HG02763 (cell line): ENCODE data around the gene AXDND1.
A peak's percentile ranks its signal among the peaks of the same experiment; 100 is the strongest.
"Not testable (repeated sequence)": the region's sequence is repeated elsewhere in the genome, so short reads cannot be mapped to it uniquely, and the experiment has no call there.

Experiments used
- ATAC-seq: cut with Tn5 transposase; IDR thresholded peaks from one replicate; pipeline ENCODE4 v1.9.1; 2021; ENCODE audit warnings: mild to moderate bottlenecking, moderate library complexity; ENCODE audit not compliant: unreplicated experiment

The AXDND1 gene

GRCh38 chr1:179365342-179366092 lies at the start of gene AXDND1:
Gene AXDND1 (plus strand): TSS chr1:179365971. CDS start chr1:179366510, 539 bp downstream.
- peak; percentile 98 for ATAC-seq

- no peak for ATAC-seq
These were observed 47.3 kb upstream of the AXDND1 start for GRCh38 chr1:179318491-179318890.

- ATAC-seq = no peak
These were observed 44.1 kb upstream of the AXDND1 start for GRCh38 chr1:179321533-179322216.

- no peak for ATAC-seq
These were observed 43.2 kb upstream of the AXDND1 start for GRCh38 chr1:179322557-179322956.

GRCh38 chr1:179323436-179323835 lies 42.3 kb upstream of the AXDND1 start:
- ATAC-seq = no peak

- ATAC-seq = no peak
These were observed 39.9 kb upstream of the AXDND1 start for GRCh38 chr1:179325836-179326235.

GRCh38 chr1:179326746-179327145 lies 39.0 kb upstream of the AXDND1 start:
- ATAC-seq = no peak

GRCh38 chr1:179327196-179327595 lies 38.6 kb upstream of the AXDND1 start:
- no peak for ATAC-seq

GRCh38 chr1:179327679-179328078 lies 38.1 kb upstream of the AXDND1 start:
- ATAC-seq = no peak

GRCh38 chr1:179329862-179330261 lies 35.9 kb upstream of the AXDND1 start:
- ATAC-seq = no peak

GRCh38 chr1:179334440-179334839 lies 31.3 kb upstream of the AXDND1 start:
- ATAC-seq = no peak

- no peak for ATAC-seq
These were observed 28.5 kb upstream of the AXDND1 start for GRCh38 chr1:179337288-179337687.

GRCh38 chr1:179337942-179338560 lies 27.7 kb upstream of the AXDND1 start:
- no peak for ATAC-seq

- no peak for ATAC-seq
These were observed 24.9 kb upstream of the AXDND1 start for GRCh38 chr1:179340918-179341317.

- ATAC-seq = no peak
These were observed 23.7 kb upstream of the AXDND1 start for GRCh38 chr1:179341943-179342547.

- no peak for ATAC-seq
These were observed 22.9 kb upstream of the AXDND1 start for GRCh38 chr1:179342740-179343404.

- no peak for ATAC-seq
These were observed 14.5 kb upstream of the AXDND1 start for GRCh38 chr1:179351281-179351680.

- ATAC-seq = no peak
These were observed 13.5 kb upstream of the AXDND1 start for GRCh38 chr1:179352236-179352635.

GRCh38 chr1:179353546-179353945 lies 12.2 kb upstream of the AXDND1 start:
- no peak for ATAC-seq

- not testable (repeated sequence) for ATAC-seq
These were observed 4.1 kb upstream of the AXDND1 start for GRCh38 chr1:179361631-179362030.
